MM.1S (cell line): ENCODE measurements around the gene PLEKHM1.
A peak's percentile ranks its signal among the peaks of the same experiment; 100 is the strongest.

ENCODE experiments used
- DNase-seq: peaks from one replicate; pipeline ENCODE4 v3.0.0-alpha.2; 2015
- H2AFZ ChIP-seq: fragments of 300-600 bp; sonication (generic); 2 replicates; pipeline ENCODE4 v1.6.0; 2016; ENCODE audit warnings: antibody characterized with exemption, low read length
- H3F3A ChIP-seq: fragments of 300-600 bp; sonication (generic); 2 replicates; pipeline ENCODE4 v1.6.1; 2016; ENCODE audit warnings: mild to moderate bottlenecking, antibody characterized with exemption, low read length, moderate library complexity, mixed read lengths; ENCODE audit not compliant: insufficient read depth
- H3K27ac ChIP-seq: fragments of 300-600 bp; sonication (generic); 2 replicates; pipeline ENCODE4 v1.5.1; 2016; ENCODE audit warnings: mild to moderate bottlenecking, low read length
- H3K27me3 ChIP-seq: fragments of 300-600 bp; sonication (generic); replicated peaks from 2 replicates; pipeline ENCODE4 v1.6.0; 2016; ENCODE audit warnings: low read length; ENCODE audit not compliant: insufficient read depth
- H3K36me3 ChIP-seq: fragments of 300-600 bp; sonication (generic); replicated peaks from 2 replicates; pipeline ENCODE4 v1.6.1; 2016; ENCODE audit warnings: mild to moderate bottlenecking, low read length, mixed read lengths; ENCODE audit not compliant: insufficient read depth
- H3K4me1 ChIP-seq: fragments of 300-600 bp; sonication (generic); 2 replicates; pipeline ENCODE4 v1.6.1; 2016; ENCODE audit warnings: low read length, mixed read lengths
- H3K4me2 ChIP-seq: fragments of 300-600 bp; sonication (generic); 2 replicates; pipeline ENCODE4 v1.6.0; 2016; ENCODE audit warnings: low read depth, low read length
- H3K4me3 ChIP-seq: fragments of 300-600 bp; sonication (generic); 2 replicates; pipeline ENCODE4 v1.5.1; 2016; ENCODE audit warnings: low read length, mixed read lengths
- H3K79me2 ChIP-seq: fragments of 300-600 bp; sonication (generic); 2 replicates; pipeline ENCODE4 v1.6.1; 2016; ENCODE audit warnings: mixed run types, low read length, mixed read lengths
- H3K9ac ChIP-seq: fragments of 300-600 bp; sonication (generic); 2 replicates; pipeline ENCODE4 v1.6.1; 2016; ENCODE audit warnings: low read length, mixed read lengths
- H3K9me2 ChIP-seq: fragments of 300-600 bp; sonication (generic); replicated peaks from 2 replicates; pipeline ENCODE4 v1.6.1; 2016; ENCODE audit warnings: mild to moderate bottlenecking, low read length, mixed read lengths; ENCODE audit not compliant: insufficient read depth
- H3K9me3 ChIP-seq: fragments of 300-600 bp; sonication (generic); replicated peaks from 2 replicates; pipeline ENCODE4 v1.6.1; 2016; ENCODE audit warnings: mild to moderate bottlenecking, low read length, mixed read lengths; ENCODE audit not compliant: insufficient read depth
- H4K20me1 ChIP-seq: fragments of 300-600 bp; sonication (generic); 2 replicates; pipeline ENCODE4 v1.6.1; 2016; ENCODE audit warnings: mild to moderate bottlenecking, low read length, moderate library complexity, mixed read lengths; ENCODE audit not compliant: insufficient read depth
- CTCF ChIP-seq: fragments of 300-600 bp; sonication (generic); IDR thresholded peaks from 2 replicates; pipeline ENCODE4 v1.5.1; 2016; ENCODE audit warnings: antibody characterized with exemption, low read length, mixed read lengths
- EZH2 ChIP-seq: fragments of 300-600 bp; sonication (generic); optimal IDR thresholded peaks from 2 replicates; pipeline ENCODE3; 2017; ENCODE audit warnings: low read depth, mild to moderate bottlenecking, antibody characterized with exemption, low read length, mixed read lengths
- EZH2phosphoT487 ChIP-seq: fragments of 300-600 bp; sonication (generic); IDR thresholded peaks from 2 replicates; pipeline ENCODE4 v1.6.1; 2018; ENCODE audit warnings: antibody characterized with exemption, low read length

PLEKHM1 gene

GRCh38 chr17:45428931-45429338 is 61.6 kb downstream of the PLEKHM1 start:
- Histone ChIP-seq H3K4me3 (peak overlapping the region; percentile 24), H3K9me3 (no peaks in the 10 kb centered on the region), H3K9me2 (no peaks in the 10 kb centered on the region), H2AFZ (no peak overlapping the region), H4K20me1 (no peaks in the 10 kb centered on the region), H3K9ac (peak overlapping the region; percentile 30; the same call in 1 of the 2 replicates), H3K4me2 (peak overlapping the region; percentile 74), H3F3A (peaks cover 32% of the 10 kb centered on the region), H3K36me3 (no peaks in the 10 kb centered on the region), H3K27ac (peak overlapping the region; percentile 63; the same call in 1 of the 2 replicates), H3K27me3 (no peaks in the 10 kb centered on the region), H3K79me2 (peaks cover 57% of the 10 kb centered on the region), H3K4me1 (peaks cover 36% of the 10 kb centered on the region)
- no peak for DNase-seq
- TF ChIP-seq EZH2phosphoT487, result no peak
- TF ChIP-seq CTCF, result no peak
- TF ChIP-seq EZH2, result no peak

- Histone ChIP-seq H3K4me2 (peak overlapping the region; percentile 74), H3K27ac (peak overlapping the region; percentile 63; the same call in 1 of the 2 replicates)
Observed at GRCh38 chr17:45428050-45428617, 62.4 kb downstream of the PLEKHM1 start.

GRCh38 chr17:45427181-45427835 is 63.2 kb downstream of the PLEKHM1 start:
- Histone ChIP-seq H3K4me2 (peak overlapping the region; percentile 74; the same call in 1 of the 2 replicates), H3K36me3 (no peaks in the 10 kb centered on the region), H3K9me2 (no peaks in the 10 kb centered on the region), H3K4me1 (peaks cover 30% of the 10 kb centered on the region), H3K27ac (no peak overlapping the region), H3K79me2 (peaks cover 71% of the 10 kb centered on the region), H3K4me3 (no peak overlapping the region), H3F3A (peaks cover 28% of the 10 kb centered on the region), H3K9me3 (no peaks in the 10 kb centered on the region), H4K20me1 (no peaks in the 10 kb centered on the region), H2AFZ (no peak overlapping the region), H3K9ac (no peak overlapping the region), H3K27me3 (no peaks in the 10 kb centered on the region)
- no peak for DNase-seq
- TF ChIP-seq EZH2phosphoT487 (no peak), CTCF (no peak), EZH2 (no peak)

More at GRCh38 chr17:45428050-45428617, 62.4 kb downstream of the PLEKHM1 start:
- no peaks in the 10 kb centered on the region for H3K36me3 ChIP-seq
- no peaks in the 10 kb centered on the region for H3K9me3 ChIP-seq
- H3K27me3 ChIP-seq, result no peaks in the 10 kb centered on the region
- peak overlapping the region; percentile 22; the same call in 1 of the 2 replicates for H2AFZ ChIP-seq
- no peaks in the 10 kb centered on the region for H3K9me2 ChIP-seq
- H3K4me3 ChIP-seq, result peak overlapping the region; percentile 24
- peak; percentile 75 for DNase-seq
- peak overlapping the region; percentile 30; the same call in 1 of the 2 replicates for H3K9ac ChIP-seq
- TF ChIP-seq EZH2phosphoT487, result no peak
- no peak for TF ChIP-seq EZH2
- peak; percentile 96 for TF ChIP-seq CTCF
- H3K79me2 ChIP-seq, result peaks cover 65% of the 10 kb centered on the region
- peaks cover 34% of the 10 kb centered on the region for H3K4me1 ChIP-seq
- peaks cover 28% of the 10 kb centered on the region for H3F3A ChIP-seq
- no peaks in the 10 kb centered on the region for H4K20me1 ChIP-seq
